Ovary (tissue), 3 donors: ENCODE data around the gene MLPH.

Experiments
- CTCF ChIP-seq, 3 donors: fragments of 450-650 bp in 2 of 3; fragments of 200-600 bp in 1 of 3; IDR thresholded peaks; one replicate each; pipeline versions ENCODE4 v1.5.1 to v1.8.0; 2016 to 2022; ENCODE audit warnings: antibody characterized with exemption in 3 of 3, mild to moderate bottlenecking in 1 of 3
- POLR2A ChIP-seq: fragments of 450-650 bp; IDR thresholded peaks from one replicate; pipeline ENCODE4 v1.6.1; 2017; ENCODE audit warnings: antibody characterized with exemption, mild to moderate bottlenecking, moderate library complexity
- donor health status: DM: no; HTN: no; CAD: no.

DNA sequence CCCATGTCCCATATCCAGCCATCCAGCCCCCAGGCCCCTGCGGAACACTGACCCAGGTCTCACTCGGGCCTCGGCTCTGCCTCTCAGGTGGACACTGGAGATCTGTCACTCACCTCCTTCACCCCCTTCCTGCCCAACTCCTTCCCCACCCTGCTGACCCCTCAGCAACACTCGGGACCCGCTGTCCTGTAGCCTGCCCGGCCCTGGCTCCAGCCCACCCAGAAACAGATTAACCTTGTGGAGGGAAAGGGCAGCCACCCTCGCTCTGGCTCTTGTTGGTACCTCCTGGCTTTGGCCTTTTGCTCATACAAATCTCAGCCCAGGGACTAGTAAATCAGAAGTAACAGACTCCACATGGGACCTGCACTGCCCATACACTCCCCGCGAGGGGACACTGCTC, 49.6 kb downstream of the MLPH start:
- TF ChIP-seq CTCF (IDR thresholded peaks at IDR 0.05) (no peak), POLR2A (no peak)
